ENCODE results near the gene SPDYE6.

SPDYE6 gene

GRCh38 chr7:102320601-102321350 lies 35.5 kb downstream of the SPDYE6 start:
- DNase-seq (ENCODE audit: low read depth) = no peak
- H3K4me3 ChIP-seq (ENCODE audit: low read depth, low read length) = no peak overlapping the region
- TF ChIP-seq CTCF (IDR thresholded peaks at IDR 0.05; ENCODE audit: insufficient read depth, low read depth, low read length, missing control alignments) = no peak

GRCh38 chr7:102320181-102320580 lies 36.1 kb downstream of the SPDYE6 start:
- no peak overlapping the region for H3K4me3 ChIP-seq (ENCODE audit: low read depth, low read length)
- no peak for DNase-seq (ENCODE audit: low read depth)
- no peak for TF ChIP-seq CTCF (IDR thresholded peaks at IDR 0.05; ENCODE audit: insufficient read depth, low read depth, low read length, missing control alignments)

GRCh38 chr7:102319671-102320070 lies 36.6 kb downstream of the SPDYE6 start:
- TF ChIP-seq CTCF (IDR thresholded peaks at IDR 0.05; ENCODE audit: insufficient read depth, low read depth, low read length, missing control alignments) = no peak
- H3K4me3 ChIP-seq (ENCODE audit: low read depth, low read length) = no peak overlapping the region
- DNase-seq (ENCODE audit: low read depth) = no peak

- TF ChIP-seq CTCF (IDR thresholded peaks at IDR 0.05; ENCODE audit: insufficient read depth, low read depth, low read length, missing control alignments) = no peak
- no peak overlapping the region for H3K4me3 ChIP-seq (ENCODE audit: low read depth, low read length)
- DNase-seq (ENCODE audit: low read depth) = no peak
These were observed 37.7 kb downstream of the SPDYE6 start for GRCh38 chr7:102318482-102318971.

GRCh38 chr7:102317231-102318059 lies 38.8 kb downstream of the SPDYE6 start:
- DNase-seq (ENCODE audit: low read depth) = peak; percentile 39
- H3K4me3 ChIP-seq (ENCODE audit: low read depth, low read length) = no peak overlapping the region
- peak; percentile 3 for TF ChIP-seq CTCF (IDR thresholded peaks at IDR 0.05; ENCODE audit: insufficient read depth, low read depth, low read length, missing control alignments)

GRCh38 chr7:102313997-102314780 lies 42.1 kb downstream of the SPDYE6 start:
- no peak for DNase-seq (ENCODE audit: low read depth)
- H3K4me3 ChIP-seq (ENCODE audit: low read depth, low read length) = no peak overlapping the region
- TF ChIP-seq CTCF (IDR thresholded peaks at IDR 0.05; ENCODE audit: insufficient read depth, low read depth, low read length, missing control alignments) = no peak
